ENCODE measurements around the gene SAMD13.

Gene SAMD13

DNA sequence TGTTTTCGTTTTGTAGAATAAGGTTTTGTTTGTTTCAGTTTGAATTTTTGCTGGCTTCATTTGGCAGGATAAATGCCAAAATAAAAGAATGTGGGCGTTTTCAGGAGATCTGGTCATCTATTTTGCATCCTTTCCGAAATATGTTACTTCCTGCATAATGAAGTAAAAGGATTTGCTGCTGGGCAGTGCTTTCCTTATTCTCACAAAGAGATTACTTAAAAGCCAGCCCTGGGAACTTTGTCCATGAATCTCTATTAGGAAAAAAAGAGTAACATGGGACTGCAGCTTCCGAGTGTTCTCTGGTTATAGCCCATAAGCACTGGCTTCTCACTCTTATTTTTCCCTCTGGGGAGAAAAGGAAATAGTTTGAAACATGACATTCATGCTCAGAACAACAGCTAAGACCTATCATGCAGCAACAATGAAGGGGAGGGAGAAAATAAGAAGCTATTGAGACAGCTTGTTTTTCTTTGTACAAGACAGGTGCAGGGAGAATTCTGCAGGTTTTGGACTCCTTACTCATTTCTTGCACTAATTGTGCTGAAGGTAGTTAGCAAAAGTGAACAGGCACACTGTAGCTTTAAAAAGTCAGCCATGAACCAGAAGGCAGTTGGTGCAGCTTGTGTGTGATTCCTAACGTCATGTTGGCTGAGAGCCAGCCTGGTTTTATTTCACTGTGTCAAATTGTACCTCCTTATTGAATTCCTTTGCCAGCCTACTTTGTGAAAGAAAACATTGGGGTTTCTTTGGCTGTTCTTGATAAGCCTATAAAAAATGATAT, at the start of gene SAMD13:
SAMD13 (plus strand) TSS at position 705 of the 781 bp plus-strand sequence. CDS start 1,527 bp downstream, outside the sequence.
- DNase-seq (ENCODE audit: low read depth in 2 of 2) = no peak

GRCh38 chr1:84253036-84253435, 48.5 kb upstream of the SAMD13 start:
- DNase-seq (ENCODE audit: low read depth in 2 of 2) = no peak

GRCh38 chr1:84253891-84254290, 47.6 kb upstream of the SAMD13 start:
- no peak for DNase-seq (ENCODE audit: low read depth in 2 of 2)

DNA sequence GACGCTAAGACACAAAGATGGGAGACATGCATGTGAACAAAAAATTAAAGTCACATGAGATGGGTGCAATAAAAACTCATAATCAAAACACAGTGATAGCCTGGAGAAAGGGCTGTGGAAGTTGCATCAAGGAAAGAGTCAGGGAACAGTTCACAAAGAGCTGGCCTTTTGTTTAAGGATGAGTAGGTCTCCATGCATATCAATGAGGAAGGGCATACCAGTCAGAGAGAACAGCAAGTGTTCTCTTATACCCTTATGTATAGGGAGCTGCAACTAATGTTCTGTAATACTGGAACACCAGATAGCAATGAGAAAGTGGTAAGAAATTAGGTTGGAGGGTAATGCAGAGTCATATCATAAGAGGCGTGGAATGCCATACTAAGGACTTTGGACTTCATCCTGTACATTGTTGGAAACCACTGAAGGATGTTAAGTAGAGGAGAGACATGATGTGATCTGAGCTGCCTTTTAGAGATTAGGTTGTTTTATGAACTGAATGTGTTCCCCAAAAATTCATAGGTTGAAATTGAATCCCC, 46.7 kb upstream of the SAMD13 start:
- no peak for DNase-seq (ENCODE audit: low read depth in 2 of 2)

DNA sequence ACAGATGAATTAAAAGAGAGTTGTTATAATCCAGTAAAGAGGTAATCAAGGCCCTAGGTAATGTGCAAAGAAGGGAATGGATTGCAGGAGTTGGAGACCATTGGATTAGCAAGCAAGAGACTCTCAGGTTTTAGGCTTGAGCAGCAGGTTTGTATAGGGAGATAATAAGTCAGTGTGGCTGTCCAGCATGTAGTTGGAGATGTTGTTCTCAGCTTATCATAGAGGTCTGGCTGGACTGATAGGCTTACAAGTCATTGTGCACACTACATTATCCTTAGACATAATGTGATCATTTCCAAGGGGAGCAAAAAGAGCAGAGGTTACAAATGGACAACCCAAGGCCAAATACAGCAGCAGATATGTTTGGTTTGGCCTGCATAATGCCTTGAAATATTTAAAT, 45.9 kb upstream of the SAMD13 start:
- no peak for DNase-seq (ENCODE audit: low read depth in 2 of 2)

GRCh38 chr1:84257617-84258016, 43.9 kb upstream of the SAMD13 start:
- no peak for DNase-seq (ENCODE audit: low read depth in 2 of 2)

GRCh38 chr1:84259376-84259775, 42.1 kb upstream of the SAMD13 start:
- no peak for DNase-seq (ENCODE audit: low read depth in 2 of 2)

DNA sequence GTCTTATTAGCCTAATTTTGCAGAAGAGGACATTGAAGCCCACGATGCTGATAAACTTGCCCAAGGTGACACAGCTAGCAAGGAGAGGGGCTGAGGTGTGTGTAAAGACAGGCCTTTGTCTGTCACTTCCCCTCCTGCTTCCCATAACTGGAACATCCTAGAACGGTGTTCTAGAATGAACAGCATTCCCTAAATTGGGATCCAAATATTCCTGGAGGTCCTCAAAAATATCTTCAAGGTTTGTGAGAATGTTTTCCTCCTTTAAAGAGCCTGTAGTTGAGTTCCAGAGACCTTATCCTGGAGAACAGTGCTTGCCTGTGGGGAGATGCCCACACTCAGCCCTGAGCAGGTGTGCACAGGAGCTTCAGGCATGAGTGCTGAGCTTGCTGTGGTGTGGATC, 41.5 kb upstream of the SAMD13 start:
- DNase-seq (ENCODE audit: low read depth in 2 of 2) = no peak

- no peak for DNase-seq (ENCODE audit: low read depth in 2 of 2)
Measured at GRCh38 chr1:84260852-84261518, 40.5 kb upstream of the SAMD13 start.

DNA sequence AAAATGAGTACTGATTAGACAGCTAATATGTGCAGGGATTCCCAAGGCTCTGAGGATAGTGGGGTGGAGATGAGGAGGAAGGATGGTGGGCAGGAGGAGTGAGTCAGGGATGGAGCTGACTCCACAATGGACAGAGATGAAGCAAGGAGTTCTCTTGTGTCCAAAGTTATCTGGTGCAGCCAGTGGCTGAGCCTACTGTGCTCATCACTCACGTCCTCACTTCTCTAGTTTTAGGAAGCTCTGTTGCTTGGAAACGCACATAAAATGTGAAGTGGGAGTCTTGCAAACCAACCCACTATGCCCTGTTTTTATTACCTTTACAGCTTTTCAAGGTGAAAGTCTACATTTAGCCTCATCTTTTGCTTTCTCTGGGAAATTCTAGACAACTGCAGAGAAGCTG, 36.5 kb upstream of the SAMD13 start:
- no peak for DNase-seq (ENCODE audit: low read depth in 2 of 2)

- no peak for DNase-seq (ENCODE audit: low read depth in 2 of 2)
Measured at GRCh38 chr1:84265867-84266266, 35.6 kb upstream of the SAMD13 start.

- DNase-seq (ENCODE audit: low read depth in 2 of 2) = no peak
Measured at GRCh38 chr1:84266748-84267147, 34.8 kb upstream of the SAMD13 start.

DNA sequence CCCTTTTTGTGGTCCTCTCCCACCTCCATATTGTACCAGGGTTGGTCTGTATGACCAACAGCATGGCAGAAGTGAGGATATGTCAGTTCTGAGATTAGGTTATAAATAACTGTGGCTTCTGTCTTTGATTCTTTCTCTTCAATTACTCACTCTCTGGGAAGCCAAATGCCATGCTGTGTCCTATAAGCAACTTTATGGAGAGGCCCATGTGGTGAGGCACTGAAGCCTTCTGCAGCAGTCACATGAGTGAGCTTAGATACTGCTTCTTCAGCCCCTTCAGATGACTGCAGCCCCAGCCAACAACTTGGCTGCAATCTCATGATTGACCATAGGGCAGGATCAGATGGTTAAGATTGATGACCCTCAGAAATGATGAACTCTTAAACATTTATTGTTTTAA, 34.0 kb upstream of the SAMD13 start:
- DNase-seq (ENCODE audit: low read depth in 2 of 2) = no peak

DNA sequence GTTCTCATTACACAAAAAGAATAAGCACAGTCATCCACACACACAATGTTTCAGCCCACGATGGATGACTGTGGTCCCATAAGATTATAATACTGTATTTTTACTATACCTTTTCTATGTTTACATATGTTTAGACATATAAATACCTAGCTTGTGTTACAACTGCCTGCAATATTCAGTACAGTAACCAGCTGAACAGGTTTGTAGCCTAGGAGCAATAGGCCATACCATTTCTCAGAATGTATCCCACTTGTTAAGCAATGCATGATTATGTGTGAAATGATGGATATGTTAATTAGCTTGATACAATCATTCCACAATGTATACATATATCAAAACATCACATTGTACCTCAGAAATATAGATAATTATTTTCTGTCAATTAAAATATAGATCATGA, 33.2 kb upstream of the SAMD13 start:
- no peak for DNase-seq (ENCODE audit: low read depth in 2 of 2)

- no peak for DNase-seq (ENCODE audit: low read depth in 2 of 2)
Measured at GRCh38 chr1:84269306-84269705, 32.2 kb upstream of the SAMD13 start.

- no peak for DNase-seq (ENCODE audit: low read depth in 2 of 2)
Measured at GRCh38 chr1:84271441-84272151, 29.9 kb upstream of the SAMD13 start.

- DNase-seq (ENCODE audit: low read depth in 2 of 2) = no peak
Measured at GRCh38 chr1:84272401-84272800, 29.1 kb upstream of the SAMD13 start.

DNA sequence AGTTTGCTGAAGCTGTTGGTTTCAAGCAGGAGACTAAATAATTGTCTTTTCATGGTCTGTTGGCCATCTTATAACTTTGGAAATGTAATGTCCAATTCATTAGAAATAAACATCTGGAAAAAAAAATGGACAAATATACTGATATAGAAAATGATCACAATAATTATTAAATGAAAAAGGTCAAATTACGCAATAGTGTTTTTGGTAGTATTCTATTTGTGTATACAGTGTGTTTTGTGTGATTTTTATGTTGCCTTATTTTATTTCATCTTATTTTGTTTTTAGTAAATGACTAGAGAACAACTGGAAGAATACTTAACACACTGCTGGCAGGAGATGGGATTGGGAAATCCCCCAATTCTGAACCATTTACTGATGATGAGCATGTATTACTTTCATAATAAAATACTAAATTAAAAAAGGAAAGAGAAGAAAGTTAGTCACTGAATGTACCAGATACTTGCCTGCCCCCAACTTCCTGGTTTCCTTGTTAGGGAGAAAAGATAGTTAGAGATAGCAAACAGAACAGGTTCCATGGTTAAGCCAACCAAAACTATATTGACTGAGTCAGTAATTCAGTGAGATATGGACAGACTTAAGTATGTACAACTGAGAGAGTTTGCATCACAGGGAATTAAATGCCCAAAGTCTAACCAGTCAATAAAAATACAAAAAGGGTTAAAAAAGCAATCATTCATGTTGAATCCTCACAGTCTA, 24.0 kb upstream of the SAMD13 start:
- no peak for DNase-seq (ENCODE audit: low read depth in 2 of 2)

- DNase-seq (ENCODE audit: low read depth in 2 of 2) = no peak
Measured at GRCh38 chr1:84278905-84279304, 22.6 kb upstream of the SAMD13 start.

DNA sequence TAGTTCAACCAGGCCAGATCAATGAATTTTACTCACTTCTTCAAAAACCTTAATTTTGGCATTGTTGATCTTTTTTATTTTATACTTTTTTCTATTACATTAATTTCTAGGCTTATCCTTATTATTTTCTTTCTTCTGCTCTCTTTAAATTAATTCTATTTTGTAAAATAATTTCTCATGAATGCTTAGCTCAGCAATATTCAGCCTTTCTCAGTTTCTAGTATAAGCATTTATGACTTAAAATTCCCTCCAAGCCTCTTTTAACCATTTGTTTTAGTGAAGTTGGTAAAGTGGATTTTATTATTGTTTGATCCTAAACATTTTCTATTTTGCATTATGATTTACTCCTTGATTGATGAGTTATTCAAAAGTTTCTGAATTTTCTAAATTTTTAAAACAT, 20.6 kb upstream of the SAMD13 start:
- DNase-seq (ENCODE audit: low read depth in 2 of 2) = no peak

DNA sequence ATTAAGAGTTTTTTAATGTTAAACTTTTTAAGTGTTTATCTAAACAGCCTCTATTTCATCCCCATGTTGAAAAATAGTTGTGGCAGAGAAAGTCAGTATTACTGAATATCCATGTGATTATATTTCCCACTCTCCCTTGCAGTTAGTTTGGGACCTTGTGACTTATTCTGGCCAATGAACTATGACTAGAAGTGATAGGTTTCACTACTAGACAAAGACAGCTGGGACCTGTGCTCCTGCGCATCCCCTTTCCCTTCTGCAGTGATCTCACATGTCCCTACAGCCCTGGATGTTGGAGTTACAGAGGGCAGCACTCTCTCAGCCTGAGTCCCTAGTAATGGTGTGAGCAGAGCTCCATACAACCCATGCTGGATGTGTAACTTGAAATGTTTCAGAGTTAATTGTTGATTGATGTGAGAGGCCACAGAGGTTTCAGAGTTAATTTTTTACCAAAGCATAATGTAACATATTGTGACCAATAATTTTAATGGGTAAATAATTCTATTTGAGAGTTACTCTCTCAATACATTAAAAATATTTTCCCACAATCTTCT, 18.7 kb upstream of the SAMD13 start:
- DNase-seq (ENCODE audit: low read depth in 2 of 2) = no peak

- no peak for DNase-seq (ENCODE audit: low read depth in 2 of 2)
Measured at GRCh38 chr1:84283381-84283780, 18.1 kb upstream of the SAMD13 start.
